PC-9 (cell line): ENCODE measurements around the gene DDX17. TPM values are rescaled to one million over a fixed set of nuclear protein-coding genes. Genes with fewer than 3 reads are reported as not detected.

Experiments used
- BruUV-seq: library from RNA; stranded (reverse); fragments of 400-500 nt; replicated peaks from 2 replicates; lab custom pipeline; 2021; lab: Mats Ljungman, UMichigan
- CTCF ChIA-PET: fragments of 300-600 bp; sonication (Branson Sonifier 250); formaldehyde crosslinking; loops from one replicate; lab custom pipeline; 2022; ENCODE audit warnings: antibody characterized with exemption; lab: Charles Lee
- POLR2A ChIA-PET: fragments of 300-600 bp; sonication (Branson Sonifier 250); formaldehyde crosslinking; loops from one replicate; lab custom pipeline; 2022; ENCODE audit warnings: antibody characterized with exemption; ENCODE audit not compliant: unreplicated experiment; lab: Charles Lee
- DNase-seq, 2 experiments: peaks; one replicate each; pipeline versions ENCODE4 v3.0.0 to v3.0.0-alpha.2; 2015 to 2022; ENCODE audit warnings: mixed read lengths in 1 of 2
- H2AFZ ChIP-seq: fragments of 200-600 bp; sonication (generic); 2 replicates; pipeline ENCODE4 v1.8.1; 2017; ENCODE audit warnings: antibody characterized with exemption
- H3F3A ChIP-seq: fragments of 200-600 bp; sonication (generic); 2 replicates; pipeline ENCODE4 v1.8.1; 2017; ENCODE audit warnings: antibody characterized with exemption, mild to moderate bottlenecking, low read depth; ENCODE audit not compliant: insufficient read depth
- H3K27ac ChIP-seq: fragments of 200-600 bp; sonication (generic); 2 replicates; pipeline ENCODE4 v1.6.1; 2016; ENCODE audit warnings: mixed run types
- H3K27me3 ChIP-seq: fragments of 200-600 bp; sonication (generic); 2 replicates; pipeline ENCODE4 v1.6.1; 2016; ENCODE audit warnings: low read depth, mixed run types; ENCODE audit not compliant: insufficient read depth
- H3K36me3 ChIP-seq: fragments of 200-600 bp; sonication (generic); 2 replicates; pipeline ENCODE4 v1.6.1; 2016; ENCODE audit warnings: low read depth, mixed run types
- H3K4me1 ChIP-seq: fragments of 200-600 bp; sonication (generic); replicated peaks from 2 replicates; pipeline ENCODE4 v1.6.1; 2016; ENCODE audit warnings: mixed run types; ENCODE audit not compliant: insufficient read depth
- H3K4me2 ChIP-seq: fragments of 200-600 bp; sonication (generic); 2 replicates; pipeline ENCODE4 v1.6.1; 2017; ENCODE audit warnings: mixed run types
- H3K4me3 ChIP-seq: fragments of 200-600 bp; sonication (generic); 2 replicates; pipeline ENCODE4 v1.6.1; 2016; ENCODE audit warnings: mixed run types
- H3K79me2 ChIP-seq: fragments of 200-600 bp; sonication (generic); 2 replicates; pipeline ENCODE4 v1.6.1; 2017; ENCODE audit warnings: low read depth, mixed run types
- H3K9me2 ChIP-seq: fragments of 200-600 bp; sonication (generic); 2 replicates; pipeline ENCODE4 v1.8.1; 2017; ENCODE audit warnings: mild to moderate bottlenecking; ENCODE audit not compliant: insufficient read depth
- H3K9me3 ChIP-seq: fragments of 200-600 bp; sonication (generic); 2 replicates; pipeline ENCODE4 v1.8.1; 2016; ENCODE audit warnings: low read depth; ENCODE audit not compliant: insufficient read depth
- H4K20me1 ChIP-seq: fragments of 200-600 bp; sonication (generic); 2 replicates; pipeline ENCODE4 v1.8.1; 2017; ENCODE audit not compliant: insufficient read depth
- CTCF ChIP-seq: fragments of 200-600 bp; sonication (generic); conservative IDR thresholded peaks from 2 replicates; pipeline ENCODE4 v1.6.1; 2017; ENCODE audit warnings: mixed run types, antibody characterized with exemption, mild to moderate bottlenecking, moderate library complexity
- EZH2 ChIP-seq: fragments of 200-600 bp; sonication (generic); IDR thresholded peaks from 2 replicates; pipeline ENCODE4 v1.8.0; 2017; ENCODE audit warnings: antibody characterized with exemption, low read depth
- intact Hi-C: fragments of 100-400 bp; cut with micrococcal nuclease; formaldehyde crosslinking; loops from one replicate; pipeline ENCODE4 v1.10.0; 2022; ENCODE audit not compliant: unreplicated experiment
- total RNA-seq: library from RNA; stranded (reverse); gene quantifications from 2 replicates; pipeline ENCODE4 v1.2.3, GENCODE V29; 2021

The DDX17 gene
- total RNA-seq, 1 experiment from 2014 or later, result 511 TPM

- Histone ChIP-seq H3K36me3 (peaks cover 96% of the 10 kb centered on the region), H3K27ac (peak overlapping the region; percentile 15; the same call in 1 of the 2 replicates), H3K4me1 (no peaks in the 10 kb centered on the region), H4K20me1 (peaks cover 87% of the 10 kb centered on the region), H2AFZ (no peak overlapping the region), H3K4me2 (no peak overlapping the region), H3K4me3 (no peak overlapping the region), H3F3A (peaks cover 91% of the 10 kb centered on the region), H3K9me2 (no peaks in the 10 kb centered on the region), H3K9me3 (no peaks in the 10 kb centered on the region), H3K27me3 (no peaks in the 10 kb centered on the region), H3K79me2 (peaks cover 32% of the 10 kb centered on the region)
- intact Hi-C loops, result no loop called here
- no TSS peak for BruUV-seq
- ChIA-PET POLR2A (interaction anchor here (0.5 to 0.6 kb wide), 2 partner anchors 10 to 433 kb away, joined by 5 to 6 read pairs; no protein-coding TSS in a partner anchor), CTCF (no interaction called here)
- TF ChIP-seq EZH2 (no peak), CTCF (no peak)
- DNase-seq, result peak in 1 of 2 experiments; percentile 31
Observed at GRCh38 chr22:38490915-38491314, 15.2 kb downstream of the DDX17 start.

GRCh38 chr22:38490475-38490874 is 15.6 kb downstream of the DDX17 start:
- DNase-seq, result peak in 1 of 2 experiments; percentile 19
- TF ChIP-seq EZH2 (no peak), CTCF (no peak)
- H3K4me3 ChIP-seq, result no peak overlapping the region
- peaks cover 90% of the 10 kb centered on the region for H3F3A ChIP-seq
- intact Hi-C loops, result no loop called here
- no peaks in the 10 kb centered on the region for H3K27me3 ChIP-seq
- no peak overlapping the region for H2AFZ ChIP-seq
- H3K36me3 ChIP-seq, result peaks cover 94% of the 10 kb centered on the region
- H3K4me2 ChIP-seq, result no peak overlapping the region
- no peaks in the 10 kb centered on the region for H3K9me3 ChIP-seq
- no peaks in the 10 kb centered on the region for H3K4me1 ChIP-seq
- peaks cover 28% of the 10 kb centered on the region for H3K79me2 ChIP-seq
- peak overlapping the region; percentile 15 for H3K27ac ChIP-seq
- no peaks in the 10 kb centered on the region for H3K9me2 ChIP-seq
- ChIA-PET POLR2A (no interaction called here), CTCF (interaction anchor here (0.7 kb wide), 1 partner anchor 9 kb away, joined by 3 read pairs; no protein-coding TSS in a partner anchor)
- BruUV-seq, result no TSS peak
- H4K20me1 ChIP-seq, result peaks cover 84% of the 10 kb centered on the region

GRCh38 chr22:38489561-38490145 is 16.5 kb downstream of the DDX17 start:
- H4K20me1 ChIP-seq, result peaks cover 80% of the 10 kb centered on the region
- DNase-seq, result peak in 1 of 2 experiments; percentile 13
- H3K9me3 ChIP-seq, result no peaks in the 10 kb centered on the region
- H3K79me2 ChIP-seq, result peaks cover 23% of the 10 kb centered on the region
- no peak overlapping the region for H2AFZ ChIP-seq
- no peaks in the 10 kb centered on the region for H3K27me3 ChIP-seq
- no peaks in the 10 kb centered on the region for H3K9me2 ChIP-seq
- H3K4me3 ChIP-seq, result no peak overlapping the region
- TF ChIP-seq EZH2 (no peak), CTCF (no peak)
- no peak overlapping the region for H3K4me2 ChIP-seq
- BruUV-seq, result no TSS peak
- ChIA-PET CTCF (interaction anchor here (0.7 kb wide), 1 partner anchor 9 kb away, joined by 3 read pairs; no protein-coding TSS in a partner anchor), POLR2A (interaction anchor here (0.6 kb wide), 1 partner anchor 247 kb away, joined by 4 read pairs; no protein-coding TSS in a partner anchor)
- peaks cover 91% of the 10 kb centered on the region for H3F3A ChIP-seq
- intact Hi-C loops, result no loop called here
- H3K27ac ChIP-seq, result peak overlapping the region; percentile 15; the same call in 1 of the 2 replicates
- H3K4me1 ChIP-seq, result no peaks in the 10 kb centered on the region
- H3K36me3 ChIP-seq, result peaks cover 93% of the 10 kb centered on the region
